Neuronal stem cell (in vitro differentiated cells): ENCODE data around the gene SIK3.

Experiments used
- DNase-seq: peaks from one replicate; pipeline ENCODE4 v3.0.0-alpha.2; 2013; ENCODE audit warnings: low spot score
- H2AFZ ChIP-seq: one replicate; pipeline ENCODE4 v1.6.1; 2013; ENCODE audit warnings: mild to moderate bottlenecking, low read length, inconsistent platforms
- H2AK5ac ChIP-seq: 2 replicates; pipeline ENCODE4 v1.6.1; 2013; ENCODE audit warnings: low read depth, mild to moderate bottlenecking, inconsistent platforms, low read length, moderate library complexity, mixed read lengths
- H2BK120ac ChIP-seq: 2 replicates; pipeline ENCODE4 v1.6.1; 2013; ENCODE audit warnings: low read depth, mild to moderate bottlenecking, inconsistent platforms, low read length, moderate library complexity, mixed read lengths
- H2BK12ac ChIP-seq: one replicate; pipeline ENCODE4 v1.6.1; 2013; ENCODE audit warnings: low read length, inconsistent platforms
- H2BK15ac ChIP-seq: 2 replicates; pipeline ENCODE4 v1.6.1; 2013; ENCODE audit warnings: mild to moderate bottlenecking, low read length, inconsistent platforms, mixed read lengths
- H2BK5ac ChIP-seq: one replicate; pipeline ENCODE4 v1.6.1; 2013; ENCODE audit warnings: inconsistent platforms, mild to moderate bottlenecking, low read length, moderate library complexity
- H3K14ac ChIP-seq: one replicate; pipeline ENCODE4 v1.6.1; 2013; ENCODE audit warnings: low read length, inconsistent platforms
- H3K18ac ChIP-seq: 2 replicates; pipeline ENCODE4 v1.6.1; 2013; ENCODE audit warnings: low read length, inconsistent platforms
- H3K23ac ChIP-seq: 2 replicates; pipeline ENCODE4 v1.6.1; 2013; ENCODE audit warnings: low read depth, mild to moderate bottlenecking, mixed read lengths, low read length, inconsistent platforms; ENCODE audit not compliant: poor library complexity
- H3K27ac ChIP-seq: replicated peaks from 3 replicates; pipeline ENCODE4 v1.5.1; 2013; ENCODE audit warnings: low read length, inconsistent platforms
- H3K27me3 ChIP-seq, 3 experiments: 2 replicates each; pipeline ENCODE4 v1.6.1; 2013; ENCODE audit warnings: low read length in 3 of 3, mild to moderate bottlenecking in 2 of 3, inconsistent platforms in 1 of 3, low read depth in 1 of 3, mixed read lengths in 1 of 3, moderate library complexity in 1 of 3; ENCODE audit not compliant: control insufficient read depth in 3 of 3, insufficient read depth in 3 of 3
- H3K36me3 ChIP-seq, 2 donors: replicated peaks in 1 of 2; 2 replicates each; pipeline ENCODE4 v1.6.1; 2013; ENCODE audit warnings: low read length in 2 of 2; ENCODE audit not compliant: control insufficient read depth in 2 of 2, insufficient read depth in 2 of 2
- H3K4ac ChIP-seq: 2 replicates; pipeline ENCODE4 v1.6.1; 2013; ENCODE audit warnings: inconsistent platforms, mild to moderate bottlenecking, low read length, moderate library complexity
- H3K4me1 ChIP-seq, 2 donors: 1 replicate in 1 of 2; 2 replicates in 1 of 2; pipeline ENCODE4 v1.6.1; 2013; ENCODE audit warnings: low read length in 2 of 2, low read depth in 1 of 2; ENCODE audit not compliant: control insufficient read depth in 2 of 2, insufficient read depth in 1 of 2
- H3K4me2 ChIP-seq: one replicate; pipeline ENCODE4 v1.6.1; 2013; ENCODE audit warnings: mild to moderate bottlenecking, low read length, inconsistent platforms; ENCODE audit not compliant: insufficient read depth, poor library complexity, severe bottlenecking
- H3K4me3 ChIP-seq, 2 donors: 2 replicates each; pipeline ENCODE4 v1.5.1; 2013; ENCODE audit warnings: low read length in 2 of 2, mild to moderate bottlenecking in 2 of 2, inconsistent platforms in 1 of 2, moderate library complexity in 1 of 2
- H3K79me1 ChIP-seq: one replicate; pipeline ENCODE4 v1.6.1; 2013; ENCODE audit warnings: low read depth, mild to moderate bottlenecking, inconsistent platforms, low read length, moderate library complexity
- H3K9ac ChIP-seq: one replicate; pipeline ENCODE4 v1.6.1; 2013; ENCODE audit warnings: mild to moderate bottlenecking, low read depth, low read length, inconsistent platforms; ENCODE audit not compliant: poor library complexity
- H3K9me3 ChIP-seq, 2 donors: replicated peaks in 1 of 2; 2 replicates each; pipeline versions ENCODE3 to v1.6.1; 2013; ENCODE audit warnings: low read length in 2 of 2, mild to moderate bottlenecking in 2 of 2, inconsistent platforms in 1 of 2, low read depth in 1 of 2, mixed read lengths in 1 of 2, moderate library complexity in 1 of 2; ENCODE audit not compliant: control insufficient read depth in 2 of 2, insufficient read depth in 1 of 2
- H4K8ac ChIP-seq: one replicate; pipeline ENCODE4 v1.6.1; 2013; ENCODE audit warnings: low read depth, mild to moderate bottlenecking, inconsistent platforms, low read length, moderate library complexity
- H4K91ac ChIP-seq: one replicate; pipeline ENCODE4 v1.6.1; 2013; ENCODE audit warnings: low read length, low read depth, mild to moderate bottlenecking, inconsistent platforms; ENCODE audit not compliant: poor library complexity
- WGBS, 2 donors: extraction: QIAGEN DNeasy Blood & Tissue Kit; methylation state at CpG; one replicate each; pipeline ENCODE4 v1.1.7; 2013; ENCODE audit warnings: missing lambda C conversion rate in 2 of 2, mixed read lengths in 1 of 2; ENCODE audit not compliant: insufficient read length in 2 of 2, insufficient replicate concordance in 1 of 2; ENCODE audit errors: extremely low coverage in 2 of 2; 5-methylcytosine and 5-hydroxymethylcytosine counted together

The SIK3 gene

GRCh38 chr11:117064275-117064674 lies 34.0 kb downstream of the SIK3 start:
- Histone ChIP-seq H2AK5ac (no peak overlapping the region), H3K36me3 (no peaks in the 10 kb centered on the region), H3K4me2 (no peak overlapping the region), H3K9me3 (peaks cover 0 to 1% of the 10 kb centered on the region in 2 donors), H3K4me3 (no peak overlapping the region), H4K91ac (no peak overlapping the region), H3K4ac (no peak overlapping the region), H3K27ac (no peak overlapping the region), H3K23ac (no peak overlapping the region), H3K79me1 (peaks cover 2% of the 10 kb centered on the region), H3K14ac (no peak overlapping the region), H4K8ac (no peak overlapping the region), H2AFZ (no peak overlapping the region), H2BK15ac (no peak overlapping the region), H2BK120ac (no peak overlapping the region), H2BK12ac (no peak overlapping the region), H2BK5ac (no peak overlapping the region), H3K18ac (no peak overlapping the region), H3K9ac (no peak overlapping the region), H3K27me3 (no peaks in the 10 kb centered on the region), H3K4me1 (peaks cover 0 to 4% of the 10 kb centered on the region in 2 donors)
- no CpG with 5 or more reads among the region's 1 CpG for WGBS, 2 donors
- no peak for DNase-seq

GRCh38 chr11:117062498-117062897 lies 35.7 kb downstream of the SIK3 start:
- no peak overlapping the region for H3K4me3 ChIP-seq
- no peak overlapping the region for H2BK5ac ChIP-seq
- no peak overlapping the region for H2AK5ac ChIP-seq
- no peak overlapping the region for H2BK15ac ChIP-seq
- WGBS, 2 donors: no CpG with 5 or more reads among the region's 2 CpGs
- no peak overlapping the region for H4K8ac ChIP-seq
- H2AFZ ChIP-seq: no peak overlapping the region
- no peak overlapping the region for H3K9ac ChIP-seq
- peaks cover 0 to 1% of the 10 kb centered on the region in 2 donors for H3K9me3 ChIP-seq
- no peak overlapping the region for H2BK12ac ChIP-seq
- no peak for DNase-seq
- no peak overlapping the region for H3K4ac ChIP-seq
- no peak overlapping the region for H3K18ac ChIP-seq
- H3K14ac ChIP-seq: no peak overlapping the region
- H4K91ac ChIP-seq: no peak overlapping the region
- H3K36me3 ChIP-seq: no peaks in the 10 kb centered on the region
- H3K27ac ChIP-seq: no peak overlapping the region
- no peak overlapping the region for H2BK120ac ChIP-seq
- no peak overlapping the region for H3K4me2 ChIP-seq
- no peak overlapping the region for H3K23ac ChIP-seq
- peaks cover 2% of the 10 kb centered on the region for H3K79me1 ChIP-seq
- H3K4me1 ChIP-seq: peaks cover 4 to 11% of the 10 kb centered on the region in 2 donors
- H3K27me3 ChIP-seq: no peaks in the 10 kb centered on the region

DNA sequence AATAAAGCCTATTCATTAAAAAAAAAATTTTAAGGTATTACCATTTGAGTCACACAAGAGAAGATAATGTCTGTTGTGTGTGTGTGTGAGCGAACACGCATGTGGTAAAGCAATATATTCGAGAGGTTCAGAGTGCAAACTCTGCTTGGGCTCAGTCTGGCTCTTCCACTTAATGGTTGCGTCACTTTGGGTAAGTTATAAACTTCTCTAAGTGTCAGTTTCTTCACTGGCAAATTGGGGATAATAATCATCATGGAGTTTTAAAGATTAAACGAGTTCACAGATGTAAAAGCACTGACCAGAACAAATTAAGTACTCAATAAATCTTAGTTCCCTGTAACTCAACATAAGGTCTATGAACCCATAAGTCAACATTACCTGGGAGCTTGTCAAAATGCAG lies 37.0 kb downstream of the SIK3 start:
- H3K27ac ChIP-seq: no peak overlapping the region
- H4K91ac ChIP-seq: no peak overlapping the region
- no peaks in the 10 kb centered on the region for H3K36me3 ChIP-seq
- H3K79me1 ChIP-seq: peaks cover 2% of the 10 kb centered on the region
- no peak overlapping the region for H3K18ac ChIP-seq
- no peak overlapping the region for H2AFZ ChIP-seq
- H3K4me1 ChIP-seq: peaks cover 4 to 11% of the 10 kb centered on the region in 2 donors
- no peak overlapping the region for H3K4ac ChIP-seq
- no peak overlapping the region for H3K23ac ChIP-seq
- no CpG with 5 or more reads among the region's 5 CpGs for WGBS, 2 donors
- no peak overlapping the region for H3K14ac ChIP-seq
- H2BK12ac ChIP-seq: no peak overlapping the region
- H3K27me3 ChIP-seq: no peaks in the 10 kb centered on the region
- H2AK5ac ChIP-seq: no peak overlapping the region
- no peak overlapping the region for H3K4me3 ChIP-seq
- H2BK120ac ChIP-seq: no peak overlapping the region
- H2BK15ac ChIP-seq: no peak overlapping the region
- H3K9me3 ChIP-seq: no peaks in the 10 kb centered on the region
- H3K9ac ChIP-seq: no peak overlapping the region
- no peak overlapping the region for H4K8ac ChIP-seq
- no peak overlapping the region for H3K4me2 ChIP-seq
- H2BK5ac ChIP-seq: no peak overlapping the region
- DNase-seq: no peak

GRCh38 chr11:117059611-117060148 lies 38.5 kb downstream of the SIK3 start:
- peaks cover 4 to 11% of the 10 kb centered on the region in 2 donors for H3K4me1 ChIP-seq
- H3K4ac ChIP-seq: no peak overlapping the region
- H3K4me2 ChIP-seq: no peak overlapping the region
- H3K27me3 ChIP-seq: no peaks in the 10 kb centered on the region
- no peak overlapping the region for H2BK12ac ChIP-seq
- H3K79me1 ChIP-seq: no peaks in the 10 kb centered on the region
- H3K9me3 ChIP-seq: no peaks in the 10 kb centered on the region
- WGBS, 2 donors: no CpG with 5 or more reads among the region's 3 CpGs
- H3K9ac ChIP-seq: no peak overlapping the region
- no peak overlapping the region for H2AFZ ChIP-seq
- H4K91ac ChIP-seq: no peak overlapping the region
- H4K8ac ChIP-seq: no peak overlapping the region
- no peak overlapping the region for H3K4me3 ChIP-seq
- H2BK15ac ChIP-seq: no peak overlapping the region
- DNase-seq: no peak
- H2BK5ac ChIP-seq: no peak overlapping the region
- H3K14ac ChIP-seq: no peak overlapping the region
- no peak overlapping the region for H3K23ac ChIP-seq
- H3K18ac ChIP-seq: no peak overlapping the region
- no peak overlapping the region for H3K27ac ChIP-seq
- no peaks in the 10 kb centered on the region for H3K36me3 ChIP-seq
- H2BK120ac ChIP-seq: no peak overlapping the region
- H2AK5ac ChIP-seq: no peak overlapping the region
